Smooth muscle cell (in vitro differentiated cells): Measurements from ENCODE around the gene GSTCD. TPM values are rescaled to one million over a fixed set of nuclear protein-coding genes. Genes with fewer than 3 reads are reported as not detected.

Experiments
- DNase-seq: peaks from one replicate; lab custom pipeline; 2025; ENCODE audit not compliant: unreplicated experiment; lab: John Stamatoyannopoulos, UW
- H2AFZ ChIP-seq: fragments of 200-600 bp; sonication (generic); 2 replicates; pipeline ENCODE4 v1.6.0; 2016; ENCODE audit warnings: antibody characterized with exemption, low read depth, mild to moderate bottlenecking
- H3F3A ChIP-seq: fragments of 200-600 bp; sonication (generic); 2 replicates; pipeline ENCODE4 v1.6.0; 2017; ENCODE audit warnings: antibody characterized with exemption, low read depth
- H3K27ac ChIP-seq: fragments of 200-600 bp; sonication (generic); 2 replicates; pipeline ENCODE4 v1.5.1; 2016; ENCODE audit warnings: low read depth, mild to moderate bottlenecking
- H3K27me3 ChIP-seq: fragments of 200-600 bp; sonication (generic); 2 replicates; pipeline ENCODE4 v1.6.1; 2016; ENCODE audit warnings: low read depth, mild to moderate bottlenecking
- H3K36me3 ChIP-seq: fragments of 200-600 bp; sonication (generic); 2 replicates; pipeline ENCODE4 v1.5.1; 2016; ENCODE audit warnings: low read depth
- H3K4me1 ChIP-seq: fragments of 200-600 bp; sonication (generic); 2 replicates; pipeline ENCODE4 v1.5.1; 2016; ENCODE audit warnings: low read depth
- H3K4me2 ChIP-seq: fragments of 200-600 bp; sonication (generic); 2 replicates; pipeline ENCODE4 v1.6.0; 2016; ENCODE audit warnings: mild to moderate bottlenecking
- H3K4me3 ChIP-seq: fragments of 200-600 bp; sonication (generic); 2 replicates; pipeline ENCODE4 v1.5.1; 2016; ENCODE audit warnings: mild to moderate bottlenecking
- H3K79me2 ChIP-seq: fragments of 200-600 bp; sonication (generic); 2 replicates; pipeline ENCODE4 v1.6.0; 2016; ENCODE audit warnings: low read depth, mild to moderate bottlenecking
- H3K9ac ChIP-seq: fragments of 200-600 bp; sonication (generic); 2 replicates; pipeline ENCODE4 v1.6.0; 2016; ENCODE audit warnings: low read depth
- H3K9me3 ChIP-seq: fragments of 200-600 bp; sonication (generic); replicated peaks from 2 replicates; pipeline ENCODE4 v1.5.1; 2016; ENCODE audit warnings: low read depth
- H4K20me1 ChIP-seq: fragments of 200-600 bp; sonication (generic); 2 replicates; pipeline ENCODE4 v1.6.0; 2016; ENCODE audit warnings: low read depth
- WGBS: methylation state at CpG from one replicate; pipeline ENCODE4 v1.1.7; 2016; ENCODE audit warnings: low lambda C conversion rate; 5-methylcytosine and 5-hydroxymethylcytosine counted together
- polyA plus RNA-seq: library from polyadenylated mRNA; unstranded; fragments of >200 nt; fragmentation: Nextera tagmentation; extraction: Ambion mirVana; gene quantifications from 2 replicates; pipeline ENCODE4 v1.2.1, GENCODE V29; 2016
- total RNA-seq: library from RNA; depleted of rRNA; stranded (reverse); fragments of >200 nt; gene quantifications from 2 replicates; pipeline ENCODE4 v1.2.3, GENCODE V29; 2014
- TF ChIP-seq, protein P1 (sequence below): fragments of 200-600 bp; sonication (generic); IDR thresholded peaks from 2 replicates; pipeline ENCODE4 v1.5.1; 2017; ENCODE audit warnings: borderline replicate concordance, mild to moderate bottlenecking, antibody characterized with exemption; ENCODE audit not compliant: insufficient read depth, poor library complexity, severe bottlenecking

The GSTCD gene
- total and polyA plus RNA-seq, 2 experiments from 2014 or later: 5.6 to 10.5 TPM

DNA sequence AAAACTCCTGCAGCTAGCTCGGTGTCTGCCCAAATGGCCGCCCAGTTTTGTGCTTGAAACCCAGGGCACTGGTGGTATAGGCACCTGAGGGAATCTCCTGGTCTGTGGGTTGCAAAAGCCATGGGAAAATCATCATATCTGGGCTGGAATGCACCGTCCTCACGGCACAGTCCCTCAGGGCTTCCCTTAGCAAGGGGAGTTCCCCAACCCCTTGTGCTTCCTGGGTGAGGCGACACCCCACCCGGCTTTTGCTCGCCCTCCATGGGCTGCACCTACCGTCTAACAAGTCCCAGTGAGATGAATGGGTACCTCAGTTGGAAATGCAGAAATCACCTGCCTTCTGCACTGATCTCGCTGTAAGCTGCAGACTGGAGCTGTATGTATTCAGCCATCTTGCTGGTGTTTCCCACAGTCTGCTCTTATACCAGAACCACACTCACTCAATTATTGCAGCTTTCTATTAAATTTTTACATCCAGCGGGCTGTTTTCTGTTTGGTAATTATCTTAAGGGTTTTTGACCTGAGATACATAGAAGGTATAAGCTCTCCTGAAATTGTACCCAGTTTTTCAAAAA is 150.0 kb downstream of the GSTCD start:
- Histone ChIP-seq H3K4me1 (no peaks in the 10 kb centered on the region), H3K4me3 (no peak overlapping the region), H3K9me3 (peaks cover 5% of the 10 kb centered on the region), H3K4me2 (no peak overlapping the region), H3K9ac (no peak overlapping the region), H3K36me3 (no peaks in the 10 kb centered on the region), H3K79me2 (no peaks in the 10 kb centered on the region), H4K20me1 (no peaks in the 10 kb centered on the region), H3K27me3 (no peaks in the 10 kb centered on the region), H2AFZ (no peak overlapping the region), H3K27ac (peak overlapping the region; percentile 16), H3F3A (no peaks in the 10 kb centered on the region)
- WGBS: 98% methylated on average over 10 of the region's 10 CpGs
- no peak for DNase-seq
- TF ChIP-seq, protein P1, sequence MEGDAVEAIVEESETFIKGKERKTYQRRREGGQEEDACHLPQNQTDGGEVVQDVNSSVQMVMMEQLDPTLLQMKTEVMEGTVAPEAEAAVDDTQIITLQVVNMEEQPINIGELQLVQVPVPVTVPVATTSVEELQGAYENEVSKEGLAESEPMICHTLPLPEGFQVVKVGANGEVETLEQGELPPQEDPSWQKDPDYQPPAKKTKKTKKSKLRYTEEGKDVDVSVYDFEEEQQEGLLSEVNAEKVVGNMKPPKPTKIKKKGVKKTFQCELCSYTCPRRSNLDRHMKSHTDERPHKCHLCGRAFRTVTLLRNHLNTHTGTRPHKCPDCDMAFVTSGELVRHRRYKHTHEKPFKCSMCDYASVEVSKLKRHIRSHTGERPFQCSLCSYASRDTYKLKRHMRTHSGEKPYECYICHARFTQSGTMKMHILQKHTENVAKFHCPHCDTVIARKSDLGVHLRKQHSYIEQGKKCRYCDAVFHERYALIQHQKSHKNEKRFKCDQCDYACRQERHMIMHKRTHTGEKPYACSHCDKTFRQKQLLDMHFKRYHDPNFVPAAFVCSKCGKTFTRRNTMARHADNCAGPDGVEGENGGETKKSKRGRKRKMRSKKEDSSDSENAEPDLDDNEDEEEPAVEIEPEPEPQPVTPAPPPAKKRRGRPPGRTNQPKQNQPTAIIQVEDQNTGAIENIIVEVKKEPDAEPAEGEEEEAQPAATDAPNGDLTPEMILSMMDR: no peak

DNA sequence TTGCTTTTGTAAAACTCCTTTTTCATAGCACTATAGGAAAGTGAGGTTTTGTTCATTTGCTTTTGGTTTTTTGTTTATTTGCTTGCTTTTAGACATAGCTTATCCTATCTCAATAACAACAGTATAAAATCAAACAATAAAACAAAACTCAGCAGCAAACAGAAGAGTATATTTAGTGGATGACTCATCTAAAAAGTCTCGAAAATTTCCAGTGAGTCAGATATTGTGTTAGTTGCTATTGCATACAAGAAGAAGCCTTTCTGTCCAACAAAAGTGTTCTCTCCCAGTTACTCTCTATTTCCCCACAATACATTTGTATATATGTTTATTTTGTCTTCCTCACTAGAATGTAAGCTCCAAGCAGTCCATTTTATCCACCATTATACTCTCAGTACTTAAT is 150.6 kb downstream of the GSTCD start:
- H3K27ac ChIP-seq: peak overlapping the region; percentile 38

DNA sequence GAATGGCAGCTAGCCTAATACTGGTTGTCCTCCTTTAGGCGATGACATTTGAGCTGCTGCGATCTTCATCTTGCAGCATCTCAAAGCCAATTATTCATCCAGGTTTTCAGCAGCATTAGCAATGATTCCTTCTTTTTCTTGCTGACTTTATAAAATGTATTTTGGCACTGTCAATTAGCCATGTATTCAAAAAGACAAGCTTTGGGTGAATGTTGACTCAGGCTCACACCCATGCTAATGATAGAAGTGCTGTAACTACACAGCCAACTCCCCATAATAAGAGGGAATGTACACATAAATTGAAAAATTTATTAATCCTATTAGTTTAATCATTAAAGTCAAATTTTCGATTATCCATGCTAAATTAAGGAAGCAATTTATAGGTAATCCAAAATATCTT is 162.4 kb downstream of the GSTCD start:
- Histone ChIP-seq H3K27ac (no peak overlapping the region), H3K9ac (no peak overlapping the region), H4K20me1 (no peaks in the 10 kb centered on the region), H3K79me2 (no peaks in the 10 kb centered on the region), H3K36me3 (no peaks in the 10 kb centered on the region), H2AFZ (no peak overlapping the region), H3K27me3 (no peaks in the 10 kb centered on the region), H3K9me3 (no peaks in the 10 kb centered on the region), H3F3A (no peaks in the 10 kb centered on the region), H3K4me1 (no peaks in the 10 kb centered on the region), H3K4me2 (no peak overlapping the region), H3K4me3 (no peak overlapping the region)
- DNase-seq: no peak
- 85% methylated on average over 3 of the region's 3 CpGs for WGBS
- TF ChIP-seq, protein P1: no peak

More for the DNA sequence above, 150.6 kb downstream of the GSTCD start:
- H3K27me3 ChIP-seq: no peaks in the 10 kb centered on the region
- H3K9ac ChIP-seq: no peak overlapping the region
- H3K79me2 ChIP-seq: no peaks in the 10 kb centered on the region
- no peak overlapping the region for H3K4me2 ChIP-seq
- no peak overlapping the region for H3K4me3 ChIP-seq
- WGBS: 19% methylated on average over 1 of the region's 1 CpG
- H3K9me3 ChIP-seq: peaks cover 5% of the 10 kb centered on the region
- no peaks in the 10 kb centered on the region for H3K36me3 ChIP-seq
- no peaks in the 10 kb centered on the region for H3F3A ChIP-seq
- no peak overlapping the region for H2AFZ ChIP-seq
- no peaks in the 10 kb centered on the region for H3K4me1 ChIP-seq
- DNase-seq: no peak
- TF ChIP-seq, protein P1: no peak
- H4K20me1 ChIP-seq: no peaks in the 10 kb centered on the region

DNA sequence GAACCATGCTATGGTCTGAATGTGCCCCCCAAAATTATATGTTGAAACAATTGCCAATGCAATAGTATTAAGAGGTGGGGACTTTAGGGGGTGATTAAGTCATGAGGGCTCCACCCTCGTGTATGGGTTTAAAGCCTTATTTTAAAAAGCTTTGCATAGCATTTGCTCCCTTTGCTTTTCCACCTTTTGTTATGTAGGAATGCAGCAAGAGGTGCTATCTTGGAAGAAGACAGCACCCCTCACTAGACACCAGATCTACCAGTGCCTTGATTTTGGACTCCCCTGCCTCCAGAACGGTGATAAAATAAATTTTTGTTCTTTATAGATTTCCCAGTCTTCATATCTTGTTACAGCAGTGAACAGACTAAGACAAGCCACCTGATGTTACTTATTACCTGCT is 163.4 kb downstream of the GSTCD start:
- no peaks in the 10 kb centered on the region for H3K27me3 ChIP-seq
- WGBS: 72% methylated on average over 2 of the region's 2 CpGs

More for the DNA sequence above, 163.4 kb downstream of the GSTCD start:
- Histone ChIP-seq H3K9me3 (no peaks in the 10 kb centered on the region), H3K9ac (no peak overlapping the region), H4K20me1 (no peaks in the 10 kb centered on the region), H2AFZ (no peak overlapping the region), H3K79me2 (no peaks in the 10 kb centered on the region), H3F3A (no peaks in the 10 kb centered on the region), H3K4me2 (no peak overlapping the region), H3K4me3 (no peak overlapping the region), H3K27ac (no peak overlapping the region), H3K36me3 (no peaks in the 10 kb centered on the region), H3K4me1 (no peaks in the 10 kb centered on the region)
- TF ChIP-seq, protein P1: no peak
- no peak for DNase-seq
